HFF-Myc (cell line): ENCODE data around the gene SPATA31C2.
A peak's percentile ranks its signal among the peaks of the same experiment; 100 is the strongest.

Source experiments
- DNase-seq: peaks from one replicate; pipeline ENCODE4 v3.0.0-alpha.2; 2011; ENCODE audit warnings: low read depth; ENCODE audit errors: extremely low read depth
- H3K4me3 ChIP-seq: replicated peaks from 2 replicates; pipeline ENCODE4 v1.5.1; 2011; ENCODE audit warnings: low read depth, mild to moderate bottlenecking, control low read depth, low read length
- TF ChIP-seq, protein P1 (sequence below): IDR thresholded peaks from 2 replicates; pipeline ENCODE4 v1.5.1; 2012; ENCODE audit warnings: mild to moderate bottlenecking, low read depth, low read length, control low read depth; ENCODE audit errors: missing control alignments

SPATA31C2 gene

DNA sequence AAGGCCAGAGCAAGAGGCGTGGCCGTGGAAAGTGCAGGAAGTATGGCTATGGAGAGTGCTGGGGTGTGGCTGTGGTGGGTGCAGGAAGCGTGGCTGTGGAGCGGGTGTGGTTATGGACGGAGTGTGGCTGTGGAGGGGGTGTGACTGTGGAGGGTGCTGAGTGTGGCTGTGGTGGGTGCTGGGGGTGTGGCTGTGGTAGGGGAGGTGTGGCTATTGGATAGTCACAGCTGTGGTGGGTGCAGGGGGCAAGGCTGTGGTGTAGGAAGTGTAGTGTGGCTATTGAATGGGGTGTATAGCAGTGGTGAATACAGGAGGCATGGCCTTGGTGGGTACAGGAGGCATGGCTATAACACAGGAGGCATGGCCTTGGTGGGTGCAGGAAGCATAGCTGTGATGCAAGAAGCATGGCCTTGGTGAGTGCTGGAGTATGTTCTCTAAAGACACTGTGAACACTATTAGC is 40.8 kb upstream of the SPATA31C2 start:
- TF ChIP-seq, protein P1, sequence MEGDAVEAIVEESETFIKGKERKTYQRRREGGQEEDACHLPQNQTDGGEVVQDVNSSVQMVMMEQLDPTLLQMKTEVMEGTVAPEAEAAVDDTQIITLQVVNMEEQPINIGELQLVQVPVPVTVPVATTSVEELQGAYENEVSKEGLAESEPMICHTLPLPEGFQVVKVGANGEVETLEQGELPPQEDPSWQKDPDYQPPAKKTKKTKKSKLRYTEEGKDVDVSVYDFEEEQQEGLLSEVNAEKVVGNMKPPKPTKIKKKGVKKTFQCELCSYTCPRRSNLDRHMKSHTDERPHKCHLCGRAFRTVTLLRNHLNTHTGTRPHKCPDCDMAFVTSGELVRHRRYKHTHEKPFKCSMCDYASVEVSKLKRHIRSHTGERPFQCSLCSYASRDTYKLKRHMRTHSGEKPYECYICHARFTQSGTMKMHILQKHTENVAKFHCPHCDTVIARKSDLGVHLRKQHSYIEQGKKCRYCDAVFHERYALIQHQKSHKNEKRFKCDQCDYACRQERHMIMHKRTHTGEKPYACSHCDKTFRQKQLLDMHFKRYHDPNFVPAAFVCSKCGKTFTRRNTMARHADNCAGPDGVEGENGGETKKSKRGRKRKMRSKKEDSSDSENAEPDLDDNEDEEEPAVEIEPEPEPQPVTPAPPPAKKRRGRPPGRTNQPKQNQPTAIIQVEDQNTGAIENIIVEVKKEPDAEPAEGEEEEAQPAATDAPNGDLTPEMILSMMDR, result no peak
- no peak for DNase-seq
- no peak overlapping the region for H3K4me3 ChIP-seq

DNA sequence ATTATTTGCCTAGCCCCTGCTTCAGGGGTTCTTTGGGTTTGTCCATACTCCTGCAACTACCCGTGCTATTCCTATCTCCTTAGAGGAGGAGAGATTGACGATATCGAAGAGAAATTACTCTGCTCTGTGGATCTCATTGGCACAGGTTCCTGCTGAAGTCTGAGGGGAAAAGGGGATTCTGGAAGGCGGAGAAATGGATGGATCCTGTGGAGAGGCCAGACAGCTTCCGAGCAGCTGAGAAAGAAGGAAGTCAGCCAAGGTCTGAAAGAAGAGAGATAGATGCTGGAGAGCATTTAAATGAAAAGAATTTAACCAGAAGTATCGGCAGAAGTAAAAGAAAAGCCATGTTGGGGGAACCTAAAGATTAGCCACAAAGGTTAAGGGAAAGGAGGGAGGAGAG is 40.4 kb upstream of the SPATA31C2 start:
- H3K4me3 ChIP-seq, result no peak overlapping the region
- TF ChIP-seq, protein P1, result no peak
- DNase-seq, result no peak

DNA sequence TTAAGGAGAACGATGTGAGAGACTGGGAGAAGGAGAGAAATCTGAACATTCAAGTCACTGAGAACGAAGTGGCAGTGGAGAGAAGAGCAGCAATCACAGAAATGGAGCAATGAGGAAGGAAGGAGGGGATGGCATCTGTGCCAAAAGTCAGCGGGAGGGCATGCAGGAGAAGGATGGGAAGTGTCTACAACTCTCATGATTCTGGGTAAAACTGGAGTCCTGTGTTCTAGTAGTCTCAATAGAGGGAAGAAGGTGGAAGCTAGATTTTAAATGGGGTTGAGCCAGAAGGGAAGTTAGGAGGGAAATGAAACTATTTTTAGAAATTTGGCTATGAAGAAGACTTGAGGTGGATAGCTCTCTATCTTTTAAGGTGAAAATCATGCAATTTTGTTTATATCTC is 39.1 kb upstream of the SPATA31C2 start:
- no peak overlapping the region for H3K4me3 ChIP-seq
- no peak for DNase-seq
- TF ChIP-seq, protein P1, result no peak

DNA sequence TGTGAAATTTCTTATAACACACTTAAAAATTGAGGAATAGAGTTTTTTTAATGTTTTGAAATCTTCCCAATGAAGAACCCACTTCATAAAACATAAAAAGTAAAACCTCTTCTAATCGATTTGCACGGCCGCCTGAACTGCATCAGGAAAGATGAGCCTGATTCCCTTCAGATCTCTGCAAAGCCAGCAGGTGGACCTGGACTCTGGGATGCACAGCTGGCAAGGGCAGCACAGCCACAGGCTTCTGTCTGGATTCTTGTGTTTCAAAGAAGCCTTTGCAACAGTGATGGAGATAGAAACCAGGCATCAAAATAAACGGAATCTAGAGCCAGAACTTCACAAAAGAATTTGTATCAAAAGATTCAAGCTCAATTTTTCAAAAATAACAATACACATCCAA is 36.0 kb upstream of the SPATA31C2 start:
- TF ChIP-seq, protein P1, result no peak
- DNase-seq, result no peak
- H3K4me3 ChIP-seq, result no peak overlapping the region

DNA sequence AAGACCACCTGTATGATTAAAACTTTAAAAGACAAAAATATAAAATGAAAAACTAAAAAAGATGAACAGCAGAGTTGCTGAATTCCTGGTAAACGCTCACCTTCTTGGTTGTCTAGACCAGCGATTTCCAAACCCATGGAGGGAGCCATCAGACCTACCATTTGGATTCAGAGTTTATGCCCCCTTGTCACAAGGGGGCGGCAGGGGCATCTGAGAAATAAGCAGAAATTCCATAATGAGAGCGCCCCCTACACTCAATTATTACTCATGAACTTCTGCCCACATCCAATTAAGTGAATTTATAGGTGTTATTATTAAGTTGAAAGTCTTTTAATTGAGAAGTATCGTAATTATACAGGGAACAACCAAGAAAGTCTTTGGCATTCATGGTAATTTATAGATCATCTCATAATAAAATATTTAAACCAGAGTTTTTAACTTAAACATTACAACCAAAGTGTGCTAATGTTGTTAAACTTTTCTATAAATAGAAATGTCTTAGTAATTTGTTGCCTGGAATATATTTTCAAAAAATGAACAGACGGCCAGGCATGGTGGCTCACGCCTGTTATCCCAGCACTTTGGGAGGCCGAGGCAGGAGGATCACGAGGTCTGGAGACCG is 35.2 kb upstream of the SPATA31C2 start:
- DNase-seq, result peak; percentile 29
- TF ChIP-seq, protein P1, result peak; percentile 77
- H3K4me3 ChIP-seq, result no peak overlapping the region

DNA sequence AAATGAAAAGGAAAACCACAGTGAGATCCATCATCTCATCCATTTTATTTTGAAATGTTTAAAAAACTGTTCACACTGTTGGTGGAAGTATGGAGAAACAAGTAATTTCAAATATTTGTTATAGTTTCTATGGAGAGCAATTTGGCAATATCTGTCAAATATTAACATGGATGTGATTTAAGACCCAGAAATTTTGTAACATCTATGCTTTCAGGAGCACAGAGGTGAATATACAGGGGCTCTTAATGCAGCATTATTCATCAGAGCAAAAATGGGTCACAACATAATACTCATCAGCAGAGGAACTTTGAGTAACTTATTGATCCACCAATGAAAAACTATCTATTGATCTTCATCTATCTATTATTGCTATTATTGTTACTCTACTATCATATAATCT is 31.4 kb upstream of the SPATA31C2 start:
- no peak overlapping the region for H3K4me3 ChIP-seq
- TF ChIP-seq, protein P1, result no peak
- DNase-seq, result no peak

DNA sequence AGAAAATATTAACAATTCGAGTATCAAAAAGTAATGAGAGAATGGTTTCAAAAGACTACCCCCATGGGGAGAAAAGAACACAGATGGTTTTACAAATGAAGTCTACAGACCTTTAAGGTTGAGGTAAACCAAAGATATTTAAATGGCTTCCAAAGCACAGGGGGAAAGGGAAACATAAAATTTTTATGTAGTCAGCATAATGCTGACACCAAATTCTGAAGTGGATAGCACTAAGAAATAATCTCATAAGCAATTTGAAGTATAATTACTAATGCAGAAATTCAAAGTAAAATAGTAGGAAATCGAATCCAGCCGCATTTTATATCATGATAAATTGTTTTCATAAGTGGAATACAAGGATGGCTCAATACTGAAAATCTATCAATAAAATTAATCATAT is 30.3 kb upstream of the SPATA31C2 start:
- TF ChIP-seq, protein P1, result no peak
- H3K4me3 ChIP-seq, result no peak overlapping the region
- DNase-seq, result no peak
